MM.1S (cell line): ENCODE results near the gene PTPN1.

Source experiments
- DNase-seq: peaks from one replicate; pipeline ENCODE4 v3.0.0-alpha.2; 2015
- H2AFZ ChIP-seq: fragments of 300-600 bp; sonication (generic); 2 replicates; pipeline ENCODE4 v1.6.0; 2016; ENCODE audit warnings: antibody characterized with exemption, low read length
- H3F3A ChIP-seq: fragments of 300-600 bp; sonication (generic); 2 replicates; pipeline ENCODE4 v1.6.1; 2016; ENCODE audit warnings: mild to moderate bottlenecking, antibody characterized with exemption, low read length, moderate library complexity, mixed read lengths; ENCODE audit not compliant: insufficient read depth
- H3K27ac ChIP-seq: fragments of 300-600 bp; sonication (generic); 2 replicates; pipeline ENCODE4 v1.5.1; 2016; ENCODE audit warnings: mild to moderate bottlenecking, low read length
- H3K27me3 ChIP-seq: fragments of 300-600 bp; sonication (generic); replicated peaks from 2 replicates; pipeline ENCODE4 v1.6.0; 2016; ENCODE audit warnings: low read length; ENCODE audit not compliant: insufficient read depth
- H3K36me3 ChIP-seq: fragments of 300-600 bp; sonication (generic); replicated peaks from 2 replicates; pipeline ENCODE4 v1.6.1; 2016; ENCODE audit warnings: mild to moderate bottlenecking, low read length, mixed read lengths; ENCODE audit not compliant: insufficient read depth
- H3K4me1 ChIP-seq: fragments of 300-600 bp; sonication (generic); 2 replicates; pipeline ENCODE4 v1.6.1; 2016; ENCODE audit warnings: low read length, mixed read lengths
- H3K4me2 ChIP-seq: fragments of 300-600 bp; sonication (generic); 2 replicates; pipeline ENCODE4 v1.6.0; 2016; ENCODE audit warnings: low read depth, low read length
- H3K4me3 ChIP-seq: fragments of 300-600 bp; sonication (generic); 2 replicates; pipeline ENCODE4 v1.5.1; 2016; ENCODE audit warnings: low read length, mixed read lengths
- H3K79me2 ChIP-seq: fragments of 300-600 bp; sonication (generic); 2 replicates; pipeline ENCODE4 v1.6.1; 2016; ENCODE audit warnings: mixed run types, low read length, mixed read lengths
- H3K9ac ChIP-seq: fragments of 300-600 bp; sonication (generic); 2 replicates; pipeline ENCODE4 v1.6.1; 2016; ENCODE audit warnings: low read length, mixed read lengths
- H3K9me2 ChIP-seq: fragments of 300-600 bp; sonication (generic); replicated peaks from 2 replicates; pipeline ENCODE4 v1.6.1; 2016; ENCODE audit warnings: mild to moderate bottlenecking, low read length, mixed read lengths; ENCODE audit not compliant: insufficient read depth
- H3K9me3 ChIP-seq: fragments of 300-600 bp; sonication (generic); replicated peaks from 2 replicates; pipeline ENCODE4 v1.6.1; 2016; ENCODE audit warnings: mild to moderate bottlenecking, low read length, mixed read lengths; ENCODE audit not compliant: insufficient read depth
- H4K20me1 ChIP-seq: fragments of 300-600 bp; sonication (generic); 2 replicates; pipeline ENCODE4 v1.6.1; 2016; ENCODE audit warnings: mild to moderate bottlenecking, low read length, moderate library complexity, mixed read lengths; ENCODE audit not compliant: insufficient read depth
- EZH2 ChIP-seq: fragments of 300-600 bp; sonication (generic); optimal IDR thresholded peaks from 2 replicates; pipeline ENCODE3; 2017; ENCODE audit warnings: low read depth, mild to moderate bottlenecking, antibody characterized with exemption, low read length, mixed read lengths
- EZH2phosphoT487 ChIP-seq: fragments of 300-600 bp; sonication (generic); IDR thresholded peaks from 2 replicates; pipeline ENCODE4 v1.6.1; 2018; ENCODE audit warnings: antibody characterized with exemption, low read length
- TF ChIP-seq, protein P1 (sequence below): fragments of 300-600 bp; sonication (generic); IDR thresholded peaks from 2 replicates; pipeline ENCODE4 v1.5.1; 2016; ENCODE audit warnings: antibody characterized with exemption, low read length, mixed read lengths

Gene PTPN1

DNA sequence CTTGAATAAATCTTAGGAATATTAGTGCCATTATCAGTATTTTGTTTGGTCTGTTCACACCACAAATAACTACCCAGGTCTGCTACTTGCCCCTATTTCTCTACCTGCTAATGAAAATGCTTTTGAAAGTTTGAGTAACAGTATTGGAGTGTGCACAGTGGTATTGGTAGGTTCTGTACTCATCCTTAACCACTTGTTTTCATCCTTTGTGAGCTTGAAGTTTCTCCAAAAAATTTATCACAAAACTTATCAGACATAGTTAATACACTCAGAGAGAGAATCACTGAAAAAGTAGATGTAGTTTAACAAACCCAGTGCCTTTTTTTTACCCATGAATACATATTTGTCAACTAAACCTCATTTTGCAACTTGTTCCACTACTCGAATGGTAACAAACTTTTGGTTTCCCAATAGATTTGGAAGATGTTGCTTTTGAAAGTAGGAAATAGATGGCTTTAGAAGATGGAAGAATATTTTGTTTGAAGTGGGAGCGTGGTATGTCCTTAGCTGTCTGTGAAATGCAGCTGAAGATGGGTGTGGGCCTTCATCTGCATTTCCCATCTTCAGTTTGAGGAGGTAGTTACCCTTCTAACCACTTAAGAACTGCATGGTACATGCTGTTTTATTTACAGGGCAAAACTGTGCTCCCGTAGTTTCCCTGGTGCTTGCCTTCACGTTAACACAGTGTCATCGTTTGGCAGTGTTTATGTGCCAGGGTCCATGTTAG lies 9.0 kb downstream of the PTPN1 start:
- Histone ChIP-seq H3K4me3 (no peak overlapping the region), H4K20me1 (peaks cover 6% of the 10 kb centered on the region; the same call in 1 of the 2 replicates), H3K27me3 (no peaks in the 10 kb centered on the region), H3K79me2 (peaks cover 90% of the 10 kb centered on the region), H3K9me3 (no peaks in the 10 kb centered on the region), H3K27ac (no peak overlapping the region; the same call in 1 of the 2 replicates), H3K9ac (no peak overlapping the region), H3F3A (0 out of 2 replicates have a peak, but pooled peaks cover 4% of the 10 kb centered on the region), H3K4me2 (no peak overlapping the region), H3K36me3 (no peaks in the 10 kb centered on the region), H2AFZ (no peak overlapping the region), H3K4me1 (peaks cover 35% of the 10 kb centered on the region), H3K9me2 (no peaks in the 10 kb centered on the region)
- TF ChIP-seq, protein P1, sequence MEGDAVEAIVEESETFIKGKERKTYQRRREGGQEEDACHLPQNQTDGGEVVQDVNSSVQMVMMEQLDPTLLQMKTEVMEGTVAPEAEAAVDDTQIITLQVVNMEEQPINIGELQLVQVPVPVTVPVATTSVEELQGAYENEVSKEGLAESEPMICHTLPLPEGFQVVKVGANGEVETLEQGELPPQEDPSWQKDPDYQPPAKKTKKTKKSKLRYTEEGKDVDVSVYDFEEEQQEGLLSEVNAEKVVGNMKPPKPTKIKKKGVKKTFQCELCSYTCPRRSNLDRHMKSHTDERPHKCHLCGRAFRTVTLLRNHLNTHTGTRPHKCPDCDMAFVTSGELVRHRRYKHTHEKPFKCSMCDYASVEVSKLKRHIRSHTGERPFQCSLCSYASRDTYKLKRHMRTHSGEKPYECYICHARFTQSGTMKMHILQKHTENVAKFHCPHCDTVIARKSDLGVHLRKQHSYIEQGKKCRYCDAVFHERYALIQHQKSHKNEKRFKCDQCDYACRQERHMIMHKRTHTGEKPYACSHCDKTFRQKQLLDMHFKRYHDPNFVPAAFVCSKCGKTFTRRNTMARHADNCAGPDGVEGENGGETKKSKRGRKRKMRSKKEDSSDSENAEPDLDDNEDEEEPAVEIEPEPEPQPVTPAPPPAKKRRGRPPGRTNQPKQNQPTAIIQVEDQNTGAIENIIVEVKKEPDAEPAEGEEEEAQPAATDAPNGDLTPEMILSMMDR: no peak
- TF ChIP-seq EZH2 (no peak), EZH2phosphoT487 (no peak)
- DNase-seq: no peak

GRCh38 chr20:50520222-50520880 lies 10.2 kb downstream of the PTPN1 start:
- TF ChIP-seq EZH2: no peak
- TF ChIP-seq, protein P1: no peak
- no peak for TF ChIP-seq EZH2phosphoT487
- no peak for DNase-seq
- Histone ChIP-seq H3K9me3 (no peaks in the 10 kb centered on the region), H4K20me1 (peaks cover 6% of the 10 kb centered on the region; the same call in 1 of the 2 replicates), H3K4me3 (no peak overlapping the region), H3K27ac (no peak overlapping the region), H3K9ac (no peak overlapping the region), H3F3A (0 out of 2 replicates have a peak, but pooled peaks cover 4% of the 10 kb centered on the region), H3K9me2 (no peaks in the 10 kb centered on the region), H3K27me3 (no peaks in the 10 kb centered on the region), H3K36me3 (no peaks in the 10 kb centered on the region), H3K4me1 (peaks cover 27% of the 10 kb centered on the region), H2AFZ (no peak overlapping the region), H3K4me2 (no peak overlapping the region), H3K79me2 (peaks cover 87% of the 10 kb centered on the region)

DNA sequence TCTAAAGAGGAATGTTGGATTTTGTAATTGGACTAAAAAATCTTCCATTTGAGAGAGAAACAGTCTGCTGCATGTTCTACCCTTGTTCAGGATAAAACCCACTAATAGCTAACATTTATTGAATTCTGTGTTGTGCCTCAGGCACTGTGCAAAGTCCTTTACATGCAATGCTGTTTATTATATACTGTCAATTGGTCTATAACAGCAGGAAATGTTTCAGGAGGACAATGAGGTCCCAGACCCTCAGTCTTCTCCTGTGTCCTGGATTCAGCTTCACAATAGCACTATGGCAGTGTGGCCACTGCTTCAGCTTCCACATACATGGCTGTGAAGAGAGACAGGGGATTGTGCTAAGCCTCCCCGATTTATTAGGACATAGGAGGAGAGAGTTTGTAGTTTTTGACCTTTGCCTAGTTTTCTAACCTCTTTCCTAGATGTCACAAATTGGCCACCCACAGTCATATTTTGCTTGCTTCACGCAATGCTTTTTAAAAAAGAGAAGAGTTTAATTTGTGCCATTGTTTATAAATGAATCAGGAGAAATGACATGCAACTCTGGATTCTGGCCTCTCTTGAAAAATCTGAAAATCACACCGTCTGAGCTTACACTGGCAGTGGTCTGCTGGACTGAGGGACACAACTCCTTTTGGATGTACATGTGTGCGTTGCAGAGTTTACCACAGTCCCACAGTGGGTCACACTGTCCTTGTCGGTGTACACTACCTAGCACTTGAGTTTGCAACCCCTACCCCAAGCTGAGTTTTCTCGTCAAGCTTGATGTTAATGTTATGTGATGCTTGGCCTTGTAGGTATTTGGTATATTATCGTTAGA lies 11.3 kb downstream of the PTPN1 start:
- Histone ChIP-seq H3K4me3 (no peak overlapping the region), H4K20me1 (peaks cover 6% of the 10 kb centered on the region; the same call in 1 of the 2 replicates), H3K9ac (no peak overlapping the region), H3K36me3 (no peaks in the 10 kb centered on the region), H3K9me2 (no peaks in the 10 kb centered on the region), H3K79me2 (peaks cover 87% of the 10 kb centered on the region), H3K27ac (no peak overlapping the region), H3F3A (no peaks in the 10 kb centered on the region), H3K9me3 (no peaks in the 10 kb centered on the region), H3K27me3 (no peaks in the 10 kb centered on the region), H2AFZ (no peak overlapping the region), H3K4me1 (peaks cover 19% of the 10 kb centered on the region), H3K4me2 (no peak overlapping the region)
- DNase-seq: no peak
- TF ChIP-seq, protein P1: no peak
- TF ChIP-seq EZH2 (no peak), EZH2phosphoT487 (no peak)
